Measurements from ENCODE around the gene TMOD1. TPM values are rescaled to one million over a fixed set of nuclear protein-coding genes. Genes with fewer than 3 reads are reported as not detected.
A peak's percentile ranks its signal among the peaks of the same experiment; 100 is the strongest.
"Not testable (repeated sequence)": the region's sequence is repeated elsewhere in the genome, so short reads cannot be mapped to it uniquely, and the experiment has no call there.

Gene TMOD1
- polyA plus RNA-seq, 5 donors, result 1.2 to 8.1 (median 1.8) TPM

- DNase-seq, result no peak
Measured at GRCh38 chr9:97594381-97594921, 93.0 kb downstream of the TMOD1 start.

GRCh38 chr9:97596906-97597305 lies 95.4 kb downstream of the TMOD1 start:
- DNase-seq, result no peak

- peak; percentile 54 to 56 for DNase-seq
Measured at GRCh38 chr9:97598461-97599288, 97.2 kb downstream of the TMOD1 start.

GRCh38 chr9:97599314-97599846 lies 97.9 kb downstream of the TMOD1 start:
- DNase-seq, result no peak

GRCh38 chr9:97600531-97601227 lies 99.2 kb downstream of the TMOD1 start:
- DNase-seq, result no peak

- DNase-seq, result no peak
Measured at GRCh38 chr9:97601228-97601898, 99.9 kb downstream of the TMOD1 start.

- no peak for DNase-seq
Measured at GRCh38 chr9:97602430-97602829, 101.0 kb downstream of the TMOD1 start.

GRCh38 chr9:97604901-97605645 lies 103.6 kb downstream of the TMOD1 start:
- no peak for DNase-seq

GRCh38 chr9:97615439-97616072 lies 114.1 kb downstream of the TMOD1 start:
- DNase-seq, result peak in 1 of 2 donors; percentile 44

- no peak for DNase-seq
Measured at GRCh38 chr9:97617939-97618416, 116.5 kb downstream of the TMOD1 start.

GRCh38 chr9:97620063-97620462 lies 118.6 kb downstream of the TMOD1 start:
- DNase-seq, result not testable (repeated sequence)

- not testable (repeated sequence) for DNase-seq
Measured at GRCh38 chr9:97622483-97622882, 121.0 kb downstream of the TMOD1 start.

- DNase-seq, result no peak
Measured at GRCh38 chr9:97623946-97624345, 122.5 kb downstream of the TMOD1 start.

GRCh38 chr9:97625620-97626019 lies 124.2 kb downstream of the TMOD1 start:
- no peak for DNase-seq

- DNase-seq, result no peak
Measured at GRCh38 chr9:97627624-97628023, 126.2 kb downstream of the TMOD1 start.

- DNase-seq, result no peak
Measured at GRCh38 chr9:97628668-97629067, 127.2 kb downstream of the TMOD1 start.

- no peak for DNase-seq
Measured at GRCh38 chr9:97629156-97629555, 127.7 kb downstream of the TMOD1 start.

GRCh38 chr9:97630591-97630990 lies 129.1 kb downstream of the TMOD1 start:
- no peak for DNase-seq

- DNase-seq, result no peak
Measured at GRCh38 chr9:97632248-97632984, 130.9 kb downstream of the TMOD1 start.
